Kidney (tissue), 14 donors: ENCODE data around the gene CARD11. TPM values are rescaled to one million over a fixed set of nuclear protein-coding genes. Genes with fewer than 3 reads are reported as not detected.

ENCODE experiments used
- DNase-seq, 5 donors: peaks; one replicate each; pipeline ENCODE4 v3.0.0-alpha.2; 2013 to 2020
- FAIRE-seq: peaks from 2 replicates; lab custom pipeline; 2012; peaks lifted over from hg19 to GRCh38; lab: Jason Lieb, UNC
- H3K27ac ChIP-seq, 2 donors: one replicate each; pipeline ENCODE4 v1.7.0; 2013; ENCODE audit warnings: low read depth in 2 of 2, low read length in 2 of 2, inconsistent platforms in 1 of 2
- H3K27me3 ChIP-seq: one replicate; pipeline ENCODE4 v1.7.1; 2013; ENCODE audit warnings: low read length, inconsistent platforms; ENCODE audit not compliant: control insufficient read depth, insufficient read depth
- H3K36me3 ChIP-seq, 3 donors: one replicate each; pipeline versions ENCODE4 v1.7.0 to v1.7.1; 2013; ENCODE audit warnings: low read length in 3 of 3, control low read depth in 1 of 3, inconsistent platforms in 1 of 3; ENCODE audit not compliant: insufficient read depth in 3 of 3, control insufficient read depth in 2 of 3
- H3K4me1 ChIP-seq, 3 donors: one replicate each; pipeline versions ENCODE4 v1.7.0 to v1.7.1; 2013; ENCODE audit warnings: low read length in 3 of 3, inconsistent platforms in 1 of 3, low read depth in 1 of 3; ENCODE audit not compliant: control insufficient read depth in 2 of 3, insufficient read depth in 2 of 3
- H3K4me3 ChIP-seq, 3 donors: one replicate each; pipeline versions ENCODE4 v1.7.0 to v1.8.1; 2013; ENCODE audit warnings: low read length in 3 of 3, control low read depth in 1 of 3, inconsistent platforms in 1 of 3
- H3K9ac ChIP-seq, 3 donors: one replicate each; pipeline versions ENCODE4 v1.7.0 to v1.7.1; 2013; ENCODE audit warnings: low read length in 3 of 3, control low read depth in 1 of 3, inconsistent platforms in 1 of 3
- H3K9me3 ChIP-seq, 3 donors: one replicate each; pipeline versions ENCODE4 v1.7.0 to v1.7.1; 2013; ENCODE audit warnings: low read length in 3 of 3, control low read depth in 1 of 3, inconsistent platforms in 1 of 3; ENCODE audit not compliant: control insufficient read depth in 2 of 3, insufficient read depth in 1 of 3
- CTCF ChIP-seq: IDR thresholded peaks from 3 replicates; pipeline ENCODE4 v1.5.1; 2012; ENCODE audit warnings: mild to moderate bottlenecking, moderate library complexity, borderline replicate concordance; ENCODE audit not compliant: insufficient read depth; ENCODE audit errors: extremely low read depth
- intact Hi-C: fragments of 100-400 bp; cut with DNase I; formaldehyde crosslinking; loops from one replicate; pipeline ENCODE4 v1.11.1; 2022
- polyA plus RNA-seq: library from polyadenylated mRNA; stranded (reverse); fragments of 350-450 nt; fragmentation: Illumina TruSeq; extraction: RNeasy Lipid Tissue Mini Kit (QIAGEN cat#74804); gene quantifications from one replicate; pipeline ENCODE4 v1.2.3, GENCODE V29; 2014; ENCODE audit warnings: low read depth, low replicate concordance; ENCODE audit not compliant: insufficient read depth
- total RNA-seq: library from RNA; stranded (reverse); fragmentation: NEBNext Ultra II Directional; extraction: Animal tissue kit (Norgen Biotek cat#: 25700); gene quantifications from one replicate; pipeline ENCODE4 v1.2.1, GENCODE V29; 2021
- donor health status: control.
- donor health status: control.
- donor health status: control.
- donor health status: control.
- donor health status: control.
- donor health status: DM: yes; HTN: yes; CAD: no.
- donor health status: Normal renal cell carcinoma (clear cell type).

Gene CARD11
- total and polyA plus RNA-seq, 2 donors from 2014 or later = 0.22 to 9.6 TPM

GRCh38 chr7:3076163-3076562 lies 32.5 kb upstream of the CARD11 start:
- no peak for FAIRE-seq
- Histone ChIP-seq H3K4me3 (no peak overlapping the region), H3K27me3 (no peaks in the 10 kb centered on the region), H3K9ac (no peak overlapping the region), H3K4me1 (no peaks in the 10 kb centered on the region), H3K9me3 (peaks cover 0 to 14% (median 7%) of the 10 kb centered on the region in 3 donors), H3K27ac (no peak overlapping the region), H3K36me3 (no peaks in the 10 kb centered on the region)
- intact Hi-C loops = no loop called here
- TF ChIP-seq CTCF = no peak
- DNase-seq = no peak

- Histone ChIP-seq H3K4me3 (no peak overlapping the region), H3K4me1 (no peaks in the 10 kb centered on the region), H3K36me3 (no peaks in the 10 kb centered on the region), H3K9me3 (peaks cover 0 to 18% (median 9%) of the 10 kb centered on the region in 3 donors), H3K27me3 (no peaks in the 10 kb centered on the region), H3K27ac (no peak overlapping the region), H3K9ac (no peak overlapping the region)
- TF ChIP-seq CTCF = no peak
- intact Hi-C loops = no loop called here
- FAIRE-seq (no peak), DNase-seq (no peak)
These were observed 31.8 kb upstream of the CARD11 start for GRCh38 chr7:3075441-3075840.

- no peaks in the 10 kb centered on the region for H3K27me3 ChIP-seq
- H3K9ac ChIP-seq = no peak overlapping the region
- no peak for TF ChIP-seq CTCF
- H3K27ac ChIP-seq = no peak overlapping the region
- H3K4me1 ChIP-seq = no peaks in the 10 kb centered on the region
- H3K4me3 ChIP-seq = no peak overlapping the region
- FAIRE-seq (no peak), DNase-seq (no peak)
- intact Hi-C loops = no loop called here
- H3K9me3 ChIP-seq = peaks cover 0 to 18% (median 9%) of the 10 kb centered on the region in 3 donors
- no peaks in the 10 kb centered on the region for H3K36me3 ChIP-seq
These were observed 30.8 kb upstream of the CARD11 start for GRCh38 chr7:3074459-3074821.

GRCh38 chr7:3073763-3074458 lies 30.2 kb upstream of the CARD11 start:
- Histone ChIP-seq H3K9ac (no peak overlapping the region), H3K4me1 (no peaks in the 10 kb centered on the region), H3K27ac (no peak overlapping the region), H3K4me3 (no peak overlapping the region), H3K36me3 (no peaks in the 10 kb centered on the region), H3K9me3 (peaks cover 0 to 18% (median 9%) of the 10 kb centered on the region in 3 donors), H3K27me3 (no peaks in the 10 kb centered on the region)
- DNase-seq (no peak), FAIRE-seq (no peak)
- TF ChIP-seq CTCF = no peak
- intact Hi-C loops = no loop called here
